Thymus (tissue), 11 donors: ENCODE measurements around the gene CSF3R. TPM values are rescaled to one million over a fixed set of nuclear protein-coding genes. Genes with fewer than 3 reads are reported as not detected.
"Not testable (repeated sequence)": the region's sequence is repeated elsewhere in the genome, so short reads cannot be mapped to it uniquely, and the experiment has no call there.

Experiments
- DNase-seq, 9 donors: peaks; one replicate each; pipeline ENCODE4 v3.0.0-alpha.2; 2013; ENCODE audit warnings: low spot score in 9 of 9, low read depth in 6 of 9, missing footprints in 1 of 9
- H3K27ac ChIP-seq, 2 donors: one replicate each; pipeline ENCODE4 v1.5.1; 2013; ENCODE audit warnings: control low read depth in 1 of 2, low read depth in 1 of 2, low read length in 1 of 2, mild to moderate bottlenecking in 1 of 2, moderate library complexity in 1 of 2
- H3K27me3 ChIP-seq, 2 donors: one replicate each; pipeline ENCODE4 v1.5.1; 2013; ENCODE audit warnings: low read length in 1 of 2; ENCODE audit not compliant: control insufficient read depth in 2 of 2, insufficient read depth in 1 of 2
- H3K36me3 ChIP-seq, 2 donors: one replicate each; pipeline ENCODE4 v1.5.1; 2013; ENCODE audit warnings: low read length in 1 of 2, mild to moderate bottlenecking in 1 of 2, moderate library complexity in 1 of 2; ENCODE audit not compliant: control insufficient read depth in 2 of 2, insufficient read depth in 2 of 2
- H3K4me1 ChIP-seq, 2 donors: one replicate each; pipeline ENCODE4 v1.5.1; 2013; ENCODE audit warnings: low read length in 2 of 2; ENCODE audit not compliant: control insufficient read depth in 2 of 2, insufficient read depth in 2 of 2
- H3K4me3 ChIP-seq, 2 donors: one replicate each; pipeline ENCODE4 v1.5.1; 2013; ENCODE audit warnings: low read length in 2 of 2, control low read depth in 1 of 2, mild to moderate bottlenecking in 1 of 2
- H3K9me3 ChIP-seq, 2 donors: one replicate each; pipeline ENCODE4 v1.5.1; 2013; ENCODE audit warnings: low read length in 1 of 2, mild to moderate bottlenecking in 1 of 2; ENCODE audit not compliant: control insufficient read depth in 2 of 2, insufficient read depth in 1 of 2
- WGBS: extraction: QIAGEN DNeasy Blood & Tissue Kit; methylation state at CpG from one replicate; pipeline ENCODE4 v1.1.7; 2013; 5-methylcytosine and 5-hydroxymethylcytosine counted together
- polyA plus RNA-seq: library from polyadenylated mRNA; stranded (reverse); fragments of 200-250 nt; gene quantifications from one replicate; pipeline ENCODE4 v1.2.3, GENCODE V29; 2013
- total RNA-seq: library from RNA; stranded (reverse); fragments of 120-200 nt; gene quantifications from one replicate; pipeline ENCODE4 v1.2.4, GENCODE V29; 2013
- donor health status: healthy.

CSF3R gene
- total and polyA plus RNA-seq, 2 donors, result 3.7 to 8.6 TPM

- no peak overlapping the region for H3K27ac ChIP-seq
- no peaks in the 10 kb centered on the region for H3K36me3 ChIP-seq
- H3K4me3 ChIP-seq, result no peak overlapping the region
- 96% methylated on average over 2 of the region's 2 CpGs for WGBS
- no peaks in the 10 kb centered on the region for H3K9me3 ChIP-seq
- no peak for DNase-seq
- peaks cover 0 to 2% of the 10 kb centered on the region in 2 donors for H3K27me3 ChIP-seq
- peaks cover 0 to 21% of the 10 kb centered on the region in 2 donors for H3K4me1 ChIP-seq
Measured at GRCh38 chr1:36480161-36480560, 2.6 kb downstream of the CSF3R start.

GRCh38 chr1:36479505-36480051, 3.1 kb downstream of the CSF3R start:
- Histone ChIP-seq H3K4me1 (peaks cover 0 to 21% of the 10 kb centered on the region in 2 donors), H3K27ac (no peak overlapping the region), H3K4me3 (no peak overlapping the region), H3K36me3 (no peaks in the 10 kb centered on the region), H3K27me3 (peaks cover 0 to 2% of the 10 kb centered on the region in 2 donors), H3K9me3 (no peaks in the 10 kb centered on the region)
- DNase-seq, result no peak
- WGBS, result 96% methylated on average over 2 of the region's 2 CpGs

GRCh38 chr1:36477615-36478014, 5.1 kb downstream of the CSF3R start:
- DNase-seq, H3K36me3 ChIP-seq, H3K4me3 ChIP-seq, H3K27ac ChIP-seq, H3K27me3 ChIP-seq, H3K9me3 ChIP-seq: not testable (repeated sequence)
- 97% methylated on average over 13 of the region's 13 CpGs for WGBS
- peaks cover 0 to 24% of the 10 kb centered on the region in 2 donors for H3K4me1 ChIP-seq

DNA sequence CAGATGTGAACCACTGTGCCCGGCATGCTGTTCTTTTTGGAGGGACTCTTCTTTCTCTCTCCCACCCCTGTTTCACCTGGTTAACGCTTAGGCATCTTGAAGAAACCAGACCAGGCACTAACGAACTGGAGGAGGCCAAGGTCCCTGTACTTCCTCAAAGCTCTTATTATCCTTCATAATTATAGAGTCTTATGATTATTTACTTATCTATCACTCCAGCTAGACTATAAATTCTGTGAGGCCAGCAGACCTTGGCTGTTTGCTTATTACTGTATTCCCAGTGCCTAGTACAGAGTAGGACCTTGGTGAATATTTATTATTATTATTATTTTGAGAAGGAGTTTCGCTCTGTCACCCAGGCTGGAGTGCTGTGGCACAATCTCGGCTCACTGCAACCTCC, 5.8 kb downstream of the CSF3R start:
- Histone ChIP-seq H3K9me3 (no peaks in the 10 kb centered on the region), H3K4me1 (peaks cover 0 to 17% of the 10 kb centered on the region in 2 donors), H3K36me3 (no peaks in the 10 kb centered on the region), H3K27me3 (no peaks in the 10 kb centered on the region), H3K4me3 (no peak overlapping the region), H3K27ac (no peak overlapping the region)
- WGBS, result 97% methylated on average over 5 of the region's 5 CpGs
- DNase-seq, result no peak

- H3K9me3 ChIP-seq, result no peaks in the 10 kb centered on the region
- H3K4me1 ChIP-seq, result peaks cover 0 to 10% of the 10 kb centered on the region in 2 donors
- H3K27me3 ChIP-seq, result no peaks in the 10 kb centered on the region
- no peaks in the 10 kb centered on the region for H3K36me3 ChIP-seq
- H3K27ac ChIP-seq, result no peak overlapping the region
- H3K4me3 ChIP-seq, result no peak overlapping the region
- no peak for DNase-seq
- WGBS, result 90% methylated on average over 7 of the region's 7 CpGs
Measured at GRCh38 chr1:36475910-36476604, 6.7 kb downstream of the CSF3R start.

GRCh38 chr1:36475341-36475740, 7.4 kb downstream of the CSF3R start:
- H3K4me1 ChIP-seq, result peaks cover 0 to 10% of the 10 kb centered on the region in 2 donors
- H3K27me3 ChIP-seq, result no peaks in the 10 kb centered on the region
- 90% methylated on average over 9 of the region's 9 CpGs for WGBS
- H3K27ac ChIP-seq, result no peak overlapping the region
- H3K9me3 ChIP-seq, result no peaks in the 10 kb centered on the region
- no peak for DNase-seq
- no peaks in the 10 kb centered on the region for H3K36me3 ChIP-seq
- no peak overlapping the region for H3K4me3 ChIP-seq

DNA sequence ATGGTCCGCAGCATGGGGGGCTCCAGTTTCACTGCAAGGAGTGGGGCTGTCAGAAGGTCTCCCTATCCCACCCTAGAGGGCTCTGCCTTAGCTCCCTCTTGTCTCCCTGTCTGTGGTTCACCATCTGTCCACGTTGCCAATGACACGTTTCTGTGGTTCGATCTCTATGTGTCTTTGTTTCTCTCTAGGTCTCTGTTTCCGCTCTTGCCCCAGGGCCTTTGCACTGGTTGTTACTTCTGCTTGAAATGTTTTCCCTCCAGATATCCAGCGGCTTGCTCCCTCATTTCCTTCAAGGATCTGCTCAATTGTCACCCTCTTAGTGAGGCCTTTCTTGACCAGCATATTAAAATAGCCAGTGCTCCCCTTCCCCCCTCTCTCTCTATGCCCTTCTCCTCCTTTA, 10.1 kb downstream of the CSF3R start:
- Histone ChIP-seq H3K27ac (no peak overlapping the region), H3K36me3 (no peaks in the 10 kb centered on the region), H3K9me3 (no peaks in the 10 kb centered on the region), H3K4me1 (peaks cover 0 to 10% of the 10 kb centered on the region in 2 donors), H3K27me3 (no peaks in the 10 kb centered on the region), H3K4me3 (no peak overlapping the region)
- no peak for DNase-seq
- WGBS, result 96% methylated on average over 6 of the region's 6 CpGs

DNA sequence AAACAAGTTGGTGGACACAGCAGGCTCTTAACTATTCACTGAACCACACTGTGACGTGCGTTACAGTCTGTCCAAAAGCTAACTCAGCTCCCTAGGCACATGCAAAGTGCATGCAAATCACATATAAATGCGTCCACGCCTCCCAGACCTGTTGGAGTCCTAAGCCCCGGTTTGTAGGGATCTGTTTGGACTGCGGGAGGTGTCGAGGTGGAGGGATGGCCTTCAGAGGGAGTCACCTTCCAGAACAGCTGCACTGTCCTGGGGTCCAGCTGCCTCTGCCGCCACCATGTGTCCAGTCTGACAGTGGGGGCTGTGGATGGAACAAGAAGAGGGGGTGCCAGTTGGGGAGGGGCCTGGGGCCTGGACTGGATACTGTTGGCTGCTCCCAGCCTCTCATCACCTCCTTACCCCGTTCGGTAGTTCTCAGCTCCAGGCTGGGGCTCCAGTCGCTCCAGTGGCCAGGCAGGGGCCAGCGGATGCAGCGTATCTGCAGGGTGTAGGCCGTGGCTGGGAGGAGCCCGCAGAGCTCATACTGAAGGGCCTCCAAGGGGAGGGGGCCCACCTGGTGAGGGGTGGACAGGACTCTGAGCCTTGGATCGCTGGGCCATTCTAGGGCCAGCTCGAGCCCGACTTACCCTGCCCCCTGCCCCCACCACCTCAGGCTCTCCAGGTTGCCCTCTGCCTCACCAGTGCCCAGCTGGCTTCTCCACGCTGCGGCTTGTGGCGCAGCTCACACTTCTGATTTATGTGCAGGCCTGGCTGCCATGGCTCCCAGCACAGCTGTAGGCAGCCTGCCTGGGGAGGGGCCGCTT, 10.7 kb downstream of the CSF3R start:
- no peak for DNase-seq
- H3K27ac ChIP-seq, result no peak overlapping the region
- no peak overlapping the region for H3K4me3 ChIP-seq
- H3K36me3 ChIP-seq, result no peaks in the 10 kb centered on the region
- no peaks in the 10 kb centered on the region for H3K9me3 ChIP-seq
- H3K27me3 ChIP-seq, result no peaks in the 10 kb centered on the region
- H3K4me1 ChIP-seq, result peaks cover 0 to 10% of the 10 kb centered on the region in 2 donors
- WGBS, result 94% methylated on average over 22 of the region's 22 CpGs

GRCh38 chr1:36469163-36469562, 13.6 kb downstream of the CSF3R start:
- H3K27me3 ChIP-seq, result no peaks in the 10 kb centered on the region
- H3K4me3 ChIP-seq, result no peak overlapping the region
- H3K4me1 ChIP-seq, result peaks cover 0 to 19% of the 10 kb centered on the region in 2 donors
- no peaks in the 10 kb centered on the region for H3K9me3 ChIP-seq
- DNase-seq, result no peak
- no peaks in the 10 kb centered on the region for H3K36me3 ChIP-seq
- no peak overlapping the region for H3K27ac ChIP-seq
- WGBS, result 97% methylated on average over 2 of the region's 2 CpGs
